ENCODE results near the gene FAM8A1.

FAM8A1 gene

GRCh38 chr6:17648745-17649144 is 48.6 kb downstream of the FAM8A1 start:
- H3K4me1 ChIP-seq (ENCODE audit: insufficient read depth, low read length): no peaks in the 10 kb centered on the region
- H3K27ac ChIP-seq (ENCODE audit: low read length): no peak overlapping the region
- no peak overlapping the region for H3K4me2 ChIP-seq (ENCODE audit: insufficient read depth, low read length)
- H3K9me3 ChIP-seq (ENCODE audit: insufficient read depth, low read length, severe bottlenecking): no peaks in the 10 kb centered on the region
- H3K36me3 ChIP-seq (ENCODE audit: insufficient read depth, low read length): peaks cover 93% of the 10 kb centered on the region
- H3K79me2 ChIP-seq (ENCODE audit: insufficient read depth, low read length): peaks cover 41% of the 10 kb centered on the region
- peaks cover 24% of the 10 kb centered on the region; the same call in 1 of the 2 replicates for H4K20me1 ChIP-seq (ENCODE audit: insufficient read depth, low read length)
- ATAC-seq (ENCODE audit: insufficient read depth, low read depth) (no peak), DNase-seq (no peak)
- no peak overlapping the region for H3K9ac ChIP-seq (ENCODE audit: low read depth, low read length)
- H2AFZ ChIP-seq (ENCODE audit: low read depth, low read length): no peak overlapping the region
- no peak overlapping the region for H3K4me3 ChIP-seq (ENCODE audit: low read depth in 1 of 2, low read length in 2 of 2)
- H3K27me3 ChIP-seq (ENCODE audit: insufficient read depth, low read length, poor library complexity): no peaks in the 10 kb centered on the region
- TF ChIP-seq CTCF (IDR thresholded peaks at IDR 0.05; ENCODE audit: borderline replicate concordance, extremely low read depth, low read length, poor library complexity, severe bottlenecking): no peak
- TF ChIP-seq EZH2 (IDR thresholded peaks at IDR 0.05; ENCODE audit: borderline replicate concordance, low read depth, low read length, severe bottlenecking): no peak

- peaks cover 53% of the 10 kb centered on the region for H3K79me2 ChIP-seq (ENCODE audit: insufficient read depth, low read length)
- ATAC-seq (ENCODE audit: insufficient read depth, low read depth): no peak
Observed at GRCh38 chr6:17650656-17651309, 50.7 kb downstream of the FAM8A1 start.

DNA sequence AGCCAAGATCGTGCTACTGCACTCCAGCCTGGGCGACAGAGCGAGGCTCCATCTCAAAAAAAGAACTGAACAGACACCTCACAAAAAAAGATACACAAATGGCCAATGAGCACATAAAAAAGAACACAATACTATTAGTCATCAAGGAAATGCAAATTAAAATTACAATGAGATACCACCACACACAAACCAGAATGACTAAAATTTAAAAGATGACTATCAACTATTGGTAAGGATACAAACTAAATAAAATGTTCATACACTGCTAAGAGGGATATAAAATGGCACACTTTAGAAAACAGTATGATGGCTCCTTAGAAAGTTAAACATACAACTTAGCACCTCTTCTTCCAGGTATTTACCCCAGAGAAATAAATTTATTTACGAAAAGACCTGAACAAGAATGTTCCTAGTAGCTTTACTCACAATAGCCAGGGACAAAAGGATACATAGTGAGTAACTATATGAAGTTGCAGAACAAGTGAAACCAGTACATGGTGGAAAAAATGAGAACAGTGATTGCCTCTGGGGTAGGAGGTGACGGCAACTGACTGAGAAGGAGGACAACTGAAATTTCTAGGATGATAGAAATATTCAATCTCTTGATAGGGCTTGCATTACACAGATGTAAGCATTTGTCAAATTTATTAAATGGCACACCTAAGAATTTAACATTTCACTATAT is 53.2 kb downstream of the FAM8A1 start:
- TF ChIP-seq CTCF (IDR thresholded peaks at IDR 0.05; ENCODE audit: borderline replicate concordance, extremely low read depth, low read length, poor library complexity, severe bottlenecking): no peak
- no peak for TF ChIP-seq EZH2 (IDR thresholded peaks at IDR 0.05; ENCODE audit: borderline replicate concordance, low read depth, low read length, severe bottlenecking)
- H3K36me3 ChIP-seq (ENCODE audit: insufficient read depth, low read length): peaks cover 94% of the 10 kb centered on the region

More at GRCh38 chr6:17650656-17651309, 50.7 kb downstream of the FAM8A1 start:
- peaks cover 31% of the 10 kb centered on the region; the same call in 1 of the 2 replicates for H4K20me1 ChIP-seq (ENCODE audit: insufficient read depth, low read length)
- H3K9ac ChIP-seq (ENCODE audit: low read depth, low read length): no peak overlapping the region
- H3K4me2 ChIP-seq (ENCODE audit: insufficient read depth, low read length): no peak overlapping the region
- no peaks in the 10 kb centered on the region for H3K9me3 ChIP-seq (ENCODE audit: insufficient read depth, low read length, severe bottlenecking)
- no peak overlapping the region for H3K4me3 ChIP-seq (ENCODE audit: low read depth in 1 of 2, low read length in 2 of 2)
- H3K27ac ChIP-seq (ENCODE audit: low read length): no peak overlapping the region
- H3K36me3 ChIP-seq (ENCODE audit: insufficient read depth, low read length): peaks cover 93% of the 10 kb centered on the region
- no peaks in the 10 kb centered on the region for H3K4me1 ChIP-seq (ENCODE audit: insufficient read depth, low read length)
- H3K27me3 ChIP-seq (ENCODE audit: insufficient read depth, low read length, poor library complexity): no peaks in the 10 kb centered on the region
- no peak for DNase-seq
- H2AFZ ChIP-seq (ENCODE audit: low read depth, low read length): no peak overlapping the region
- TF ChIP-seq EZH2 (IDR thresholded peaks at IDR 0.05; ENCODE audit: borderline replicate concordance, low read depth, low read length, severe bottlenecking): no peak
- no peak for TF ChIP-seq CTCF (IDR thresholded peaks at IDR 0.05; ENCODE audit: borderline replicate concordance, extremely low read depth, low read length, poor library complexity, severe bottlenecking)

More for the DNA sequence above, 53.2 kb downstream of the FAM8A1 start:
- H4K20me1 ChIP-seq (ENCODE audit: insufficient read depth, low read length): peaks cover 37% of the 10 kb centered on the region; the same call in 1 of the 2 replicates
- no peaks in the 10 kb centered on the region for H3K27me3 ChIP-seq (ENCODE audit: insufficient read depth, low read length, poor library complexity)
- peaks cover 70% of the 10 kb centered on the region for H3K79me2 ChIP-seq (ENCODE audit: insufficient read depth, low read length)
- H2AFZ ChIP-seq (ENCODE audit: low read depth, low read length): no peak overlapping the region
- DNase-seq (no peak), ATAC-seq (ENCODE audit: insufficient read depth, low read depth) (no peak)
- H3K9ac ChIP-seq (ENCODE audit: low read depth, low read length): no peak overlapping the region
- H3K9me3 ChIP-seq (ENCODE audit: insufficient read depth, low read length, severe bottlenecking): no peaks in the 10 kb centered on the region
- no peak overlapping the region for H3K4me3 ChIP-seq (ENCODE audit: low read depth in 1 of 2, low read length in 2 of 2)
- no peaks in the 10 kb centered on the region for H3K4me1 ChIP-seq (ENCODE audit: insufficient read depth, low read length)
- no peak overlapping the region for H3K4me2 ChIP-seq (ENCODE audit: insufficient read depth, low read length)
- no peak overlapping the region for H3K27ac ChIP-seq (ENCODE audit: low read length)

All from DND-41 (cell line).